ENCODE data around the gene CD4.

Gene CD4

DNA sequence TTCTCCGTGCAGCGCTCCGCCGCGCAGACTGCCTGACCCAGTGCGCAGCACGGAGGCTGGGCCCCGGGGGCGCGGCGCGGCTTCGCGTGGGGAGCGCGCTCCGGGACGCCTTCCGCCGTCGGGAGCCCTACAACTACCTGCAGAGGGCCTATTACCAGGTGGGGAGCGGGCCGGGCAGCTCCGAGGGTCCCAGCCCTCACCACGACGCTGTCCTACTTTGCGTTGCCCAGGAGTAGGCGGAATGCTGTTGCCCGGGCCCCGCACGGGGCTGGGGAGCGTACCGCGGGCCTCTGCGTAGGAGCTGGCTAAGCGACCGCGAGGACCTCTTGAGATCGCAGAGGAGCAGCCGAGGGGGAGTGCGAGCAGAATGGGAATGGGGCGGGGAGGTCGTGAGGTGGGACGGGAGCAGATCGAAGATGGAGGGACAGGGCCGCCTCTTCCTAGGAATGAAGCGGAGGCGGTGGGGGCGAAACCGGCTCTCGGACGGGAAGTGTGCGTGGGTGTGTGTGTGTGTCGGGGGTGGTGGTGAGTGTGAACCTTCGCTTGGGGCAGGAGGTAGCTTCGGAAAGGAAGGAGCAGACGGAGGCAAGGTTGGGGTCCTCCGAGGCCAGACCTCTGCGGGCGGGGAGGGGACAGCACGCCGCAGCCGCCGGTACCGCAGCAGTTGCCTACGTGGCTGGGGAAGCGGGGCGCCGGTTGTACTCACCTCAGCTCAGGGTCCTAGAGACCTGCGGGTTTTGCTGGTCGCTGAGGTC, 39.6 kb downstream of the CD4 start:
- no peaks in the 10 kb centered on the region for H3K36me3 Mint-ChIP-seq (ENCODE audit: low read depth)
- no peaks in the 10 kb centered on the region for H3K9me3 Mint-ChIP-seq
- H3K4me3 Mint-ChIP-seq, result peak overlapping the region; percentile 85
- H3K27me3 Mint-ChIP-seq (ENCODE audit: low read depth), result peaks cover 44% of the 10 kb centered on the region
- peak overlapping the region; percentile 59 for H3K27ac Mint-ChIP-seq
- peaks cover 19% of the 10 kb centered on the region for H3K4me1 Mint-ChIP-seq (ENCODE audit: low read depth)
- peak; percentile 37 for DNase-seq (ENCODE audit: low spot score)

DNA sequence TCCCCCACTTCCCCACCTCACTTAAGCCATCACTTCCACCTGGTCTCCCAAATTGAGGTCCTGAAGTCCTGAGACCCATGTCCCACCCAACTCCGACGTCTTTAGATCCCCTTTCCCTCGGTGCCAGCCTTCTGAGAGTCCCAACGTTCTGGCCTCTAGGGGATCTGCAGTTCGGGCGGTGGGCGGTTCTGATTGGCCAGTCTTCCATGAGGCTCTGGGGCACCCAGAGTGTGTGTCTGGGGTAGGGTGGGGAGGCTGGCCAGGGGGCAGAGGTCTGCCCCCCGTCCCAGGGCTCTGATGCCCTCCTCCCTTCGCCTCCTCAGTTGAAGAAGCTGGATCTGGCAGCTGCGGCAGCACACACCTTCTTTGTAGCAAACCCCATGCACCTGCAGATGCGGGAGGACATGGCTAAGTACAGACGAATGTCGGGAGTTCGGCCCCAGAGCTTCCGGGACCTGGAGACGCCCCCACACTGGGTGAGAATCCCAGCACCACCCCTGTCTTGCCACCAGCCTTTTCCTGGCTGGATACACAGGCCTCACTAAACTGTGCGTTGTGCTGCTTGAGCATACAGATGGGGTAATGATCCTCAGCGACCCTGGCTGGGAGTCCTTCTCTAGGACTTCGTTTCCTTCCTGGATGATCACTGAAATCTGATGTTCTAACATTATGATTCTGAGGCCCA, 40.4 kb downstream of the CD4 start:
- Mint-ChIP-seq H3K4me1 (ENCODE audit: low read depth) (peaks cover 19% of the 10 kb centered on the region), H3K27ac (no peak overlapping the region), H3K4me3 (peak overlapping the region; percentile 85), H3K36me3 (ENCODE audit: low read depth) (no peaks in the 10 kb centered on the region), H3K9me3 (no peaks in the 10 kb centered on the region), H3K27me3 (ENCODE audit: low read depth) (peaks cover 40% of the 10 kb centered on the region)
- no peak for DNase-seq (ENCODE audit: low spot score)

DNA sequence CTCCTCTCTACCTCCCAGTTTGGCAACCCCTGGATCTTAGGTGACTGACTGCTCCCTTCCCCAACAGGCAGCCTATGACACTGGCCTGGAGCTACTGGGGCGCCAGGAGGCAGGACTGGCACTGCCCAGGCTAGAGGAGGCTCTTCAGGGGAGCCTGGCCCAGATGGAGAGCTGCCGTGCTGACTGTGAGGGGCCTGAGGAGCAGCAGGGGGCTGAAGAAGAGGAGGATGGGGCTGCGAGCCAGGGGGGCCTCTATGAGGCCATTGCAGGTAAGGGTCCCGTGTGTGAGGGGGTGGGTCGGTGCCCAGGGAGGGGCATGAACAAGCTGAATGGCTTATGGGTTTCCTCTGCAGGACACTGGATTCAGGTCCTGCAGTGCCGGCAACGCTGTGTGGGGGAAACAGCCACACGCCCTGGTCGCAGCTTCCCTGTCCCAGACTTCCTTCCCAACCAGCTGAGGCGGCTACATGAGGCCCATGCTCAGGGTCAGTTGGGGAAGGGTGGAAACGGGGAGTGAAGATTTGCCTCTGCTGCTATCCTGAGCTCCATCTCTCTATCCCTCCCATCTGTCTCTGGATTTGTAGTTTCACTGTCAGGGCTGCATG, 41.1 kb downstream of the CD4 start:
- H3K4me3 Mint-ChIP-seq, result peak overlapping the region; percentile 37
- peaks cover 18% of the 10 kb centered on the region for H3K4me1 Mint-ChIP-seq (ENCODE audit: low read depth)
- H3K36me3 Mint-ChIP-seq (ENCODE audit: low read depth), result no peaks in the 10 kb centered on the region
- H3K9me3 Mint-ChIP-seq, result no peaks in the 10 kb centered on the region
- peaks cover 33% of the 10 kb centered on the region for H3K27me3 Mint-ChIP-seq (ENCODE audit: low read depth)
- DNase-seq (ENCODE audit: low spot score), result no peak
- H3K27ac Mint-ChIP-seq, result no peak overlapping the region

DNA sequence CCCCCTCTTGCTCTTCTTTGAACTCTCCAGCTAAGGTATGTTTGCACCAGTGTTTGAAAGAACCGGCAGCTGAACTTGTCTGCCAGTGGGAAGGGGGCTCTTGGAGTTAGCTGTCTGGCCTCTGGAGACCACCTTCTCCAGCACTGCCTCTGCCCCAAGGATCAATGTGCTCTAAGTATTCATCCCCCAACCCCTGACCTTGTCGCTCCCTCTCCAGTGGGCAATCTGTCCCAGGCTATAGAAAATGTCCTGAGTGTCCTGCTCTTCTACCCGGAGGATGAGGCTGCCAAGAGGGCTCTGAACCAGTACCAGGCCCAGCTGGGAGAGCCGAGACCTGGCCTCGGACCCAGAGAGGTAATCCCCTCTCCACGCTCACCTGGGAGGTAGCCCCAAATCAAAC, 41.7 kb downstream of the CD4 start:
- no peak overlapping the region for H3K27ac Mint-ChIP-seq
- H3K36me3 Mint-ChIP-seq (ENCODE audit: low read depth), result no peaks in the 10 kb centered on the region
- H3K4me1 Mint-ChIP-seq (ENCODE audit: low read depth), result peaks cover 20% of the 10 kb centered on the region
- no peaks in the 10 kb centered on the region for H3K9me3 Mint-ChIP-seq
- no peak overlapping the region for H3K4me3 Mint-ChIP-seq
- H3K27me3 Mint-ChIP-seq (ENCODE audit: low read depth), result peaks cover 30% of the 10 kb centered on the region
- no peak for DNase-seq (ENCODE audit: low spot score)

DNA sequence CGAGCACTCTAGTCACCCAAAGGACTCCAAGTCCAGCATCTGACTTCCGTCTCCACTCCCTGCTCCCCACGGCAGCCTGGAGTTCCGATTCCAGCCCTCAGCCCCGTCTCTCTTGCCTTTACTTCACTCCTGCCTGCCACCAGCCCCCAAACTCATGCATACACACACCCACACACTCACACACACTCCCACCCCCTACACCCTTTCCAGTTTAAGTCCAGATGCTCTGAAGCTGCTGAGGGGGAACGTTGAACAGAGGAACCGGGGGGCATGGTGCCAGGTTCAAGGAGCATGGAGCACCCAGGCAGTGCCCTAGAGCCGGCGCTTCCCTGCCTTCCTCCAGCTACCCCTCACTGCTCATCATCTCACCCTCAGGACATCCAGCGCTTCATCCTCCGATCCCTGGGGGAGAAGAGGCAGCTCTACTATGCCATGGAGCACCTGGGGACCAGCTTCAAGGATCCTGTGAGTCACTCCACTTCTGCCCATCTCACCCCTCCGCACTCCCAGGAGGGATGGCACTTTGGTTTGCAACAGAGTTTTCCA, 42.2 kb downstream of the CD4 start:
- no peak overlapping the region for H3K27ac Mint-ChIP-seq
- no peak for DNase-seq (ENCODE audit: low spot score)
- peaks cover 20% of the 10 kb centered on the region for H3K4me1 Mint-ChIP-seq (ENCODE audit: low read depth)
- peaks cover 27% of the 10 kb centered on the region for H3K27me3 Mint-ChIP-seq (ENCODE audit: low read depth)
- H3K36me3 Mint-ChIP-seq (ENCODE audit: low read depth), result no peaks in the 10 kb centered on the region
- no peak overlapping the region for H3K4me3 Mint-ChIP-seq
- no peaks in the 10 kb centered on the region for H3K9me3 Mint-ChIP-seq

DNA sequence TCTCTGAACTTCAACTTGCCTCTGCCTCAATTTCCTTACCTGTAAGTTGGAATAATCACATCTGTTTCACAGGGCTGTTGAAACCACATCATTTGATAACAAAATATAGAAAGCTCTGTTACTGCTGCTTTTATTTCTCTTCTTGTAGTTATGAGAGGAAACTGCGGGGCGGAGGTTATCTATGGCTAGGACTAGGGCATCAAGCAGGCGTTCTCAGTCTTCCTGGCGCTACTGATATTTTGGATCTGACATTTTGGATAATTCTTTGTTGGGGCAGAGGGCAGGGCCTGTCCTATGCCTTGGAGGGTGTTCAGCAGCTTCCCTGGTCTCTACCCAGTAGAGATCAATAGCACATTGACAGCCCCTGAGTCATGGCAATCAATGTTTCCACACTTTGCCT, 42.8 kb downstream of the CD4 start:
- no peak overlapping the region for H3K4me3 Mint-ChIP-seq
- H3K27ac Mint-ChIP-seq, result no peak overlapping the region
- peaks cover 27% of the 10 kb centered on the region for H3K27me3 Mint-ChIP-seq (ENCODE audit: low read depth)

DNA sequence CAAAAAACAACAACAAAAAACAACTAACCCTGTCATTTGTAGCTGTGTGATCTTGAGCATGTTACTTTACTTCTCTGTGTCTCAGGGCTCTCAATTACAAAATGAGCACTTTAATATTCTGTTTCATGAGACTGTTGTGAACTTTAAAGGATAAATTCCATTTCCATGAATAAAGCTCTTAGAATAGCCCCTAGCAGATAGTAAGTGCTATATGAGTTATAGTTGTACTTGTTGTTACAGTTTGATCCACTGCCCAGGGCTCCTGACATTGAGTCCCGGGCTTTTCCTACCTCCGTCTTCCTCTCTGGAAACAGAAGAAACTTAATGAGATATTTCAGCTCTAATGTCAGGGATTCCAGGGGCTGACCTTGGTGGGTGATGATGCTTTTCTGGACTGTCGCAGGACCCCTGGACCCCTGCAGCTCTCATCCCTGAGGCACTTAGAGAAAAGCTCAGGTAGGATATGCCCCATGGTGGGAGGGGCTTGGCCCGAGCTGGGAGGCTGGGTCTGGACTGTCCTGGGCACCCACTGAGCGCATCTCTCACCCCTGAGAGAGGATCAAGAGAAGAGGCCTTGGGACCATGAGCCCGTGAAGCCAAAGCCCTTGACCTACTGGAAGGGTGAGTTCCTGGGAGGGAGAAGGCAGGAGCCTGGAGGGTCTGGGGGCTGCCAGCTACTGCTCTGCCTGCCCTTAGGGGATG, 44.0 kb downstream of the CD4 start:
- H3K9me3 Mint-ChIP-seq, result no peaks in the 10 kb centered on the region
- H3K4me3 Mint-ChIP-seq, result no peak overlapping the region
- no peak for DNase-seq (ENCODE audit: low spot score)
- no peaks in the 10 kb centered on the region for H3K36me3 Mint-ChIP-seq (ENCODE audit: low read depth)
- H3K27ac Mint-ChIP-seq, result no peak overlapping the region
- peaks cover 13% of the 10 kb centered on the region for H3K4me1 Mint-ChIP-seq (ENCODE audit: low read depth)
- peaks cover 19% of the 10 kb centered on the region for H3K27me3 Mint-ChIP-seq (ENCODE audit: low read depth)

More for the DNA sequence above, 42.8 kb downstream of the CD4 start:
- Mint-ChIP-seq H3K9me3 (no peaks in the 10 kb centered on the region), H3K4me1 (ENCODE audit: low read depth) (peaks cover 19% of the 10 kb centered on the region), H3K36me3 (ENCODE audit: low read depth) (no peaks in the 10 kb centered on the region)
- DNase-seq (ENCODE audit: low spot score), result no peak

DNA sequence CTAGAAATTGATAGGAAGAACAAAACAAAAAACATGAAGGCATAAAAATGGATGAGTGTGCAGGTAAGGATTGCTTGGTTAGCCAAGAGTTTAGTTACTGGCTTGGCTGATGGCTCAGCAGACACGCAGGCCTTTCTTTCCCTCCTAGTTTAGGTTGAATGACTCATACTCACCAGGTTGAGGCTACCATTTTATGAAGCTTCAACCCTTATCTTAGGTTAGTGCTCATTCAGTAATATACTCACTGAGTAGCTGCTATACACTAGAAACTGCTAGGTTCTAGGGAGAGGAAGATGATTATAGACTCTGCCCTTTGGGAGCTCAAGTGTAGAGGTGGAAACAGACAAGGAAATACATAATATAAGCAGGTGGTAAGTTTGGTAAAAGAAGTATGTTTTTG, 44.9 kb downstream of the CD4 start:
- peaks cover 14% of the 10 kb centered on the region for H3K27me3 Mint-ChIP-seq (ENCODE audit: low read depth)
- DNase-seq (ENCODE audit: low spot score), result no peak
- H3K9me3 Mint-ChIP-seq, result no peaks in the 10 kb centered on the region
- no peaks in the 10 kb centered on the region for H3K36me3 Mint-ChIP-seq (ENCODE audit: low read depth)
- H3K27ac Mint-ChIP-seq, result no peak overlapping the region
- peaks cover 8% of the 10 kb centered on the region for H3K4me1 Mint-ChIP-seq (ENCODE audit: low read depth)
- H3K4me3 Mint-ChIP-seq, result no peak overlapping the region

DNA sequence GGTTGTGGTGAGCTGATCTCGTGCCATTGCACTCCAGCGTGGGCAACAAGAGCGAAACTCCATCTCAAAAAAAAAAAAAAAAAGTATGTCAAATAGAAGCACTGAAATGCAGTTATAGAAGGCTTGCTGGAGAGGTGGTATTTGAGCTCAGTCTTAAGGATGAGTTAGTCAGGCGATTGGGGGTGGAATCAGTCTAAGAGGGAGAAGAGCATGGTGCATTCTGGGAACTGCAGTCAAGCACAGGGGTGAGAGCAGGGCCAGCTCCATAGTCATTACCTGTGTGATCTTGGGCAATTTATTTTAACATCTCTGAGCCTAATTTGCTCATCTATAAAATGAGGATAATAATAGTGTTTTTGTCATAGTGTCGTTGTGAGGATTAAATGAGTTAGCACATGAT, 45.5 kb downstream of the CD4 start:
- H3K27me3 Mint-ChIP-seq (ENCODE audit: low read depth), result peaks cover 10% of the 10 kb centered on the region
- H3K27ac Mint-ChIP-seq, result no peak overlapping the region
- no peak overlapping the region for H3K4me3 Mint-ChIP-seq
- DNase-seq (ENCODE audit: low spot score), result no peak
- no peaks in the 10 kb centered on the region for H3K9me3 Mint-ChIP-seq
- peaks cover 6% of the 10 kb centered on the region for H3K4me1 Mint-ChIP-seq (ENCODE audit: low read depth)
- no peaks in the 10 kb centered on the region for H3K36me3 Mint-ChIP-seq (ENCODE audit: low read depth)

DNA sequence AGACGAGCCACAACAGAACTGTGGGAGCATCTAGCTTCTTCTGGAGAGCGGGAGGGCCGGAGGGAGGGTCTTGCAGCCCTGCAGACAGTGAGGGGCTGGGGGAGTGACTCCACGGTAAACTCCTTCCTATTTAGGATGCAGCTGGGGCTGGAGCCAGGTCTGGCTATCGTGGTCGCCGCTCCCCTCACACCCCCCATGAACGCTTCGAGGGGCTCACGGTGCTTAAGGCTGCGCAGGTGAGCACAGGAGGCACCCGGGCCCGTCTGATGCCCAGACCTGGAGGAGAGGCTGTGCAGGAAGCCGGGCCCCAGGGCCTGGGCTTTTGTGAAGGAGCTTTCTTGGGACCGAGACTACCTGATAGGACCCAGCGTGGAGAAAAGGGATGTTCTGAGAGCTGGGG, 47.5 kb downstream of the CD4 start:
- no peak overlapping the region for H3K4me3 Mint-ChIP-seq
- no peaks in the 10 kb centered on the region for H3K9me3 Mint-ChIP-seq
- no peak for DNase-seq (ENCODE audit: low spot score)
- H3K36me3 Mint-ChIP-seq (ENCODE audit: low read depth), result no peaks in the 10 kb centered on the region
- H3K27ac Mint-ChIP-seq, result no peak overlapping the region
- no peaks in the 10 kb centered on the region for H3K27me3 Mint-ChIP-seq (ENCODE audit: low read depth)
- peaks cover 6% of the 10 kb centered on the region for H3K4me1 Mint-ChIP-seq (ENCODE audit: low read depth)

DNA sequence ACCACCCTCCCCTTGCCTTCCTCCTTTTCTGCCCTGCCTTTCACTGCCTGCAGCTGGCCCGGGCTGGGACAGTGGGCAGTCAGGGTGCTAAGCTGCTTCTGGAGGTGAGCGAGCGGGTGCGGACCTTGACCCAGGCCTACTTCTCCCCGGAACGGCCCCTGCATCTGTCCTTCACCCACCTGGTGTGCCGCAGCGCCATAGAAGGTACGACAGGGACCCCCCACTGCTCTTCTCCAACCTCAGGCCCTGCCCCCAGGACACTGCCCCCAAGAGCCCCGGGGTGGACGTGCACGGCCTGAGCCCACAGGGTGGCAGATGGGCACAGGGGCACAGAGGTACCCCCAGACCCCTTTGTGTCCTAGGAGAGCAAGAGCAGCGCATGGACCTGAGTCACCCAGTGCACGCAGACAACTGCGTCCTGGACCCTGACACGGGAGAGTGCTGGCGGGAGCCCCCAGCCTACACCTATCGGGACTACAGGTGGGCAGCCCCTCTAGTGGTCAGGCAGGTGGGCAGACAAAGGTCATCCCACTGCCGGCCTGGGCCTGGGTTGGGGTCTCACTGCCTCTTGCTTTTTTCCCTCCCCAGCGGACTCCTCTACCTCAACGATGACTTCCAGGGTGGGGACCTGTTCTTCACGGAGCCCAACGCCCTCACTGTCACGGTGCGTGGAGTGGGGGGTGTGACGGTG, 48.2 kb downstream of the CD4 start:
- Mint-ChIP-seq H3K4me1 (ENCODE audit: low read depth) (peaks cover 6% of the 10 kb centered on the region), H3K27ac (no peak overlapping the region), H3K36me3 (ENCODE audit: low read depth) (no peaks in the 10 kb centered on the region), H3K9me3 (no peaks in the 10 kb centered on the region), H3K4me3 (no peak overlapping the region), H3K27me3 (ENCODE audit: low read depth) (no peaks in the 10 kb centered on the region)
- DNase-seq (ENCODE audit: low spot score), result no peak

DNA sequence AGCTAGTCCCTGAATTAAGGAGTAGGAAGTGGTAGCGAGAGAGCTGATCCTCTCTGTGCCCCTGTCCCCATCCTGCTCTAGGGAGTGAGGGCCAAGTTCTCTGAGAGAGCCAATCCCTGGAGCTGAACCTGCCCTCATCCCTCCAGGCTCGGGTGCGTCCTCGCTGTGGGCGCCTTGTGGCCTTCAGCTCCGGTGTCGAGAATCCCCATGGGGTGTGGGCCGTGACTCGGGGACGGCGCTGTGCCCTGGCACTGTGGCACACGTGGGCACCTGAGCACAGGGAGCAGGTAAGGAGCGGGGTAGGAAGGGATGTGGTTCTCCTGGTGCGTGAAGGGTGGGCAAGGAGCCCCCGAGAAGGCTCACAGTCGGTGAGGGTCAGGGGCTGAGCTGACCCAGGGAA, 49.5 kb downstream of the CD4 start:
- Mint-ChIP-seq H3K36me3 (ENCODE audit: low read depth) (no peaks in the 10 kb centered on the region), H3K4me1 (ENCODE audit: low read depth) (peaks cover 7% of the 10 kb centered on the region), H3K27me3 (ENCODE audit: low read depth) (no peaks in the 10 kb centered on the region)

DNA sequence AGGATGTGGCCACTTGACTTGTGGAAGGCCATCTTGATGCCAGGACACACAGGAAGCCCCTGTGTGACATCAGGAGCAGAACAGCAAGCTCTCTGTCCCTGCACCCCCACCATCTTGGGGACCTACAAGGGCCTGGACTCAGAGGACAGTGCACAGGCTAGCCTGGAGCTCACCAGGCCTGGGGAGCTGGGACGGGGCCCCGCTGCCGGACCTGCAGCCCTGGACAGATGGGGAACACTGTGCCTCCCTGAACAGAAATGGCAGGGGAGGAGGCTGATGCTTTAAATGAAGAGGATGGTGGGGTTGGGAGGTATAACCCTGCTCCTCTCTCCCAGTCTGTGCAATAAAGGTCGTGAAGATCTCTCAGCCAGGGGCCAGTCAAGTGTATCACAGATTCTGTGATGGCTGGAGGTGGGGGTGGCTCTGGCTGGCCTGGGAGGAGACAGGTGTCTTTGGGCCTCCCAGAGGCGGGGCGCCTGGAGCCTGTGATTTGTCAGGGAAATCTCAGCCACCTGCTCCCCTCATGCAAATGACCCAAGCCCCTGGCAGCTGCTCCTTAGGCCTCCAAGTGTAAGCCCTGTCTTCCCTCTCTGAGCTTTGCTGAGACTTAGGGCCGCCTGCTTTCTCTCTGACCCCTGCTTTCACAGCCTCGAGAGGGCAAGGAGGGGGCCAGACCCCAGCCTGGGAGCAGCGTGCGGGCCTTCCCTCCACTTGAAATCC, 50.3 kb downstream of the CD4 start:
- Mint-ChIP-seq H3K4me1 (ENCODE audit: low read depth) (peaks cover 7% of the 10 kb centered on the region), H3K36me3 (ENCODE audit: low read depth) (no peaks in the 10 kb centered on the region), H3K27ac (no peak overlapping the region), H3K27me3 (ENCODE audit: low read depth) (no peaks in the 10 kb centered on the region), H3K4me3 (no peak overlapping the region), H3K9me3 (no peaks in the 10 kb centered on the region)
- DNase-seq (ENCODE audit: low spot score), result no peak

More for the DNA sequence above, 49.5 kb downstream of the CD4 start:
- Mint-ChIP-seq H3K4me3 (no peak overlapping the region), H3K27ac (no peak overlapping the region), H3K9me3 (no peaks in the 10 kb centered on the region)
- DNase-seq (ENCODE audit: low spot score), result no peak
